HEK293T (cell line): Measurements from ENCODE around the gene PTPRD.
"Not testable (repeated sequence)": the region's sequence is repeated elsewhere in the genome, so short reads cannot be mapped to it uniquely, and the experiment has no call there.

Source experiments
- ARNT ChIP-seq: fragments of 450-650 bp; IDR thresholded peaks from 2 replicates; pipeline ENCODE4 v1.6.1; 2017; ENCODE audit warnings: mild to moderate bottlenecking
- BHLHE40 ChIP-seq: fragments of 450-650 bp; IDR thresholded peaks from 2 replicates; pipeline ENCODE4 v1.6.1; 2016; ENCODE audit warnings: mild to moderate bottlenecking, moderate library complexity, borderline replicate concordance
- ELF4 ChIP-seq: fragments of 450-650 bp; IDR thresholded peaks from 2 replicates; pipeline ENCODE4 v1.6.1; 2017; ENCODE audit warnings: antibody characterized with exemption
- FOXA1 ChIP-seq: fragments of 450-650 bp; IDR thresholded peaks from 2 replicates; pipeline ENCODE4 v1.6.1; 2016; ENCODE audit warnings: mild to moderate bottlenecking
- FOXK2 ChIP-seq: fragments of 450-650 bp; IDR thresholded peaks from 2 replicates; pipeline ENCODE4 v1.6.1; 2016; ENCODE audit warnings: mild to moderate bottlenecking
- FOXM1 ChIP-seq: fragments of 450-650 bp; IDR thresholded peaks from 2 replicates; pipeline ENCODE4 v1.6.1; 2017; ENCODE audit warnings: mild to moderate bottlenecking, borderline replicate concordance
- SUZ12 ChIP-seq: fragments of 450-650 bp; IDR thresholded peaks from 2 replicates; pipeline ENCODE4 v1.6.1; 2016; ENCODE audit warnings: mild to moderate bottlenecking
- ZNF384 ChIP-seq: fragments of 450-650 bp; IDR thresholded peaks from 2 replicates; pipeline ENCODE4 v1.6.1; 2016

GRCh38 chr9:9310743-9311142 lies 1302.1 kb downstream of the PTPRD start:
- not testable (repeated sequence) for TF ChIP-seq BHLHE40, ELF4, FOXM1, SUZ12, FOXK2, ZNF384, ARNT, FOXA1
